H9 (cell line): ENCODE results near the gene BPIFB3. TPM values are rescaled to one million over a fixed set of nuclear protein-coding genes. Genes with fewer than 3 reads are reported as not detected.

Source experiments
- DNase-seq: peaks from one replicate; pipeline ENCODE4 v3.0.0-alpha.2; 2017
- H2AFZ ChIP-seq: one replicate; pipeline ENCODE4 v1.6.1; 2013; ENCODE audit warnings: mild to moderate bottlenecking, low read length, control low read depth, moderate library complexity
- H2AK5ac ChIP-seq: 2 replicates; pipeline ENCODE4 v1.6.1; 2013; ENCODE audit warnings: low read length, control low read depth, mixed read lengths; ENCODE audit not compliant: insufficient read length
- H2BK120ac ChIP-seq: one replicate; pipeline ENCODE4 v1.6.1; 2013; ENCODE audit warnings: low read depth, mild to moderate bottlenecking, low read length, control low read depth, inconsistent platforms; ENCODE audit not compliant: poor library complexity, severe bottlenecking
- H2BK12ac ChIP-seq: 2 replicates; pipeline ENCODE4 v1.6.1; 2013; ENCODE audit warnings: low read length, control low read depth, mixed read lengths, low read depth; ENCODE audit not compliant: insufficient read length
- H2BK15ac ChIP-seq: 2 replicates; pipeline ENCODE4 v1.6.1; 2013; ENCODE audit warnings: low read depth, low read length, control low read depth
- H2BK20ac ChIP-seq: one replicate; pipeline ENCODE4 v1.6.1; 2013; ENCODE audit warnings: low read depth, mild to moderate bottlenecking, low read length, control low read depth, inconsistent platforms; ENCODE audit not compliant: poor library complexity, severe bottlenecking
- H2BK5ac ChIP-seq: 2 replicates; pipeline ENCODE4 v1.6.1; 2013; ENCODE audit warnings: low read length, control low read depth, mixed read lengths; ENCODE audit not compliant: insufficient read length
- H3K14ac ChIP-seq: 2 replicates; pipeline ENCODE4 v1.6.1; 2013; ENCODE audit warnings: low read length, control low read depth; ENCODE audit not compliant: insufficient read depth
- H3K18ac ChIP-seq: 2 replicates; pipeline ENCODE4 v1.6.1; 2013; ENCODE audit warnings: low read depth, mild to moderate bottlenecking, mixed read lengths, low read length, control low read depth; ENCODE audit not compliant: insufficient read length
- H3K23ac ChIP-seq: 2 replicates; pipeline ENCODE4 v1.6.1; 2013; ENCODE audit warnings: low read length, control low read depth, mixed read lengths, low read depth; ENCODE audit not compliant: insufficient read length
- H3K23me2 ChIP-seq: 2 replicates; pipeline ENCODE4 v1.6.1; 2013; ENCODE audit warnings: low read depth, mild to moderate bottlenecking, mixed read lengths, low read length, control low read depth; ENCODE audit not compliant: insufficient read length, poor library complexity, severe bottlenecking
- H3K27ac ChIP-seq: 2 replicates; pipeline ENCODE4 v1.5.1; 2013; ENCODE audit warnings: low read length, control low read depth, mixed read lengths, low read depth; ENCODE audit not compliant: insufficient read length
- H3K27me3 ChIP-seq: 2 replicates; pipeline ENCODE4 v1.6.1; 2013; ENCODE audit warnings: low read length, control low read depth, inconsistent platforms; ENCODE audit not compliant: insufficient read depth
- H3K4ac ChIP-seq: 2 replicates; pipeline ENCODE4 v1.6.1; 2013; ENCODE audit warnings: low read depth, mild to moderate bottlenecking, control low read depth, inconsistent platforms, low read length, moderate library complexity
- H3K4me1 ChIP-seq: 2 replicates; pipeline ENCODE4 v1.6.1; 2013; ENCODE audit warnings: low read length, control low read depth, inconsistent platforms; ENCODE audit not compliant: insufficient read depth
- H3K4me2 ChIP-seq: 2 replicates; pipeline ENCODE4 v1.6.1; 2013; ENCODE audit warnings: low read length, control low read depth, mixed read lengths; ENCODE audit not compliant: insufficient read length, insufficient read depth
- H3K56ac ChIP-seq: 2 replicates; pipeline ENCODE4 v1.6.1; 2013; ENCODE audit warnings: low read depth, mild to moderate bottlenecking, mixed read lengths, low read length, control low read depth; ENCODE audit not compliant: insufficient read length
- H3K79me1 ChIP-seq: 2 replicates; pipeline ENCODE4 v1.6.1; 2013; ENCODE audit warnings: low read depth, mild to moderate bottlenecking, moderate library complexity, low read length, control low read depth, inconsistent platforms; ENCODE audit not compliant: insufficient read depth, poor library complexity, severe bottlenecking
- H3K79me2 ChIP-seq: 2 replicates; pipeline ENCODE4 v1.6.1; 2013; ENCODE audit warnings: low read length, control low read depth, inconsistent platforms; ENCODE audit not compliant: insufficient read depth
- H3K9ac ChIP-seq: 2 replicates; pipeline ENCODE4 v1.6.1; 2013; ENCODE audit warnings: low read length, control low read depth, mixed read lengths; ENCODE audit not compliant: insufficient read length; ENCODE audit errors: extremely low read depth
- H3K9me3 ChIP-seq: one replicate; pipeline ENCODE4 v1.6.1; 2013; ENCODE audit warnings: low read depth, low read length, inconsistent platforms; ENCODE audit not compliant: control insufficient read depth
- H3T11ph ChIP-seq: one replicate; pipeline ENCODE4 v1.6.1; 2013; ENCODE audit warnings: mild to moderate bottlenecking, low read length, control low read depth, inconsistent platforms
- H4K20me1 ChIP-seq: one replicate; pipeline ENCODE4 v1.6.1; 2013; ENCODE audit not compliant: control insufficient read depth, insufficient read length, insufficient read depth
- H4K5ac ChIP-seq: 2 replicates; pipeline ENCODE4 v1.6.1; 2013; ENCODE audit warnings: low read depth, mild to moderate bottlenecking, mixed read lengths, low read length, control low read depth; ENCODE audit not compliant: insufficient read length
- H4K8ac ChIP-seq: replicated peaks from 2 replicates; pipeline ENCODE4 v1.6.1; 2013; ENCODE audit warnings: low read length, control low read depth, mixed read lengths, low read depth; ENCODE audit not compliant: insufficient read length
- H4K91ac ChIP-seq: 2 replicates; pipeline ENCODE4 v1.6.1; 2013; ENCODE audit warnings: low read depth, mild to moderate bottlenecking, moderate library complexity, mixed read lengths, low read length, control low read depth; ENCODE audit not compliant: insufficient read length
- H3K27ac Mint-ChIP-seq, 3 experiments: 2 replicates in 2 of 3; 3 replicates in 1 of 3; pipeline ENCODE4 v1.8.0; 2020 to 2021; ENCODE audit warnings: mixed read lengths in 3 of 3, mild to moderate bottlenecking in 1 of 3, moderate library complexity in 1 of 3
- H3K27me3 Mint-ChIP-seq: 2 replicates; pipeline ENCODE4 v1.8.0; 2021; ENCODE audit warnings: low read depth, mild to moderate bottlenecking, moderate library complexity, mixed read lengths
- H3K36me3 Mint-ChIP-seq, 3 experiments: 2 replicates in 2 of 3; 3 replicates in 1 of 3; pipeline ENCODE4 v1.8.0; 2020 to 2021; ENCODE audit warnings: low read depth in 3 of 3, mixed read lengths in 3 of 3; ENCODE audit not compliant: insufficient read depth in 1 of 3
- H3K4me1 Mint-ChIP-seq, 2 experiments: 2 replicates each; pipeline ENCODE4 v1.8.0; 2020; ENCODE audit warnings: mixed read lengths in 2 of 2
- H3K4me3 Mint-ChIP-seq, 2 experiments: 2 replicates in 1 of 2; 3 replicates in 1 of 2; pipeline ENCODE4 v1.8.0; 2020 to 2021; ENCODE audit warnings: mild to moderate bottlenecking in 2 of 2, mixed read lengths in 2 of 2, moderate library complexity in 1 of 2
- H3K9me3 Mint-ChIP-seq, 2 experiments: 2 replicates in 1 of 2; 3 replicates in 1 of 2; pipeline ENCODE4 v1.8.0; 2020; ENCODE audit warnings: mild to moderate bottlenecking in 2 of 2, mixed read lengths in 2 of 2, moderate library complexity in 1 of 2
- CTCF ChIP-seq: fragments of 200-600 bp; sonication (generic); conservative IDR thresholded peaks from 3 replicates; pipeline ENCODE4 v1.8.0; 2021; ENCODE audit warnings: antibody characterized with exemption, mild to moderate bottlenecking
- WGBS: extraction: QIAGEN DNeasy Blood & Tissue Kit; methylation state at CpG from one replicate; pipeline ENCODE4 v1.1.7; 2013; ENCODE audit warnings: missing lambda C conversion rate, low lambda C conversion rate, mixed read lengths; ENCODE audit not compliant: insufficient read length; ENCODE audit errors: extremely low coverage; 5-methylcytosine and 5-hydroxymethylcytosine counted together
- total RNA-seq: library from RNA; stranded (reverse); gene quantifications from 2 replicates; pipeline ENCODE4 v1.2.1, GENCODE V29; 2021

Gene BPIFB3
- total RNA-seq, 1 experiment from 2014 or later, result not detected

- H3K36me3 Mint-ChIP-seq, result no peaks in the 10 kb centered on the region
Measured at GRCh38 chr20:33072813-33073212, 19.1 kb downstream of the BPIFB3 start.

More at GRCh38 chr20:33072813-33073212, 19.1 kb downstream of the BPIFB3 start:
- WGBS, result no CpG with 5 or more reads among the region's 2 CpGs
- Mint-ChIP-seq H3K27me3 (peaks cover 15% of the 10 kb centered on the region), H3K27ac (no peak overlapping the region), H3K9me3 (no peaks in the 10 kb centered on the region; a peak in 1 of 5 replicates), H3K4me3 (no peak overlapping the region), H3K4me1 (peaks cover 0 to 3% of the 10 kb centered on the region in 2 experiments; a peak in 1 of 4 replicates)
- no peak overlapping the region for H2BK120ac ChIP-seq
- H3K4me1 ChIP-seq, result no peaks in the 10 kb centered on the region
- no peaks in the 10 kb centered on the region for H3K79me1 ChIP-seq
- H3K23me2 ChIP-seq, result no peaks in the 10 kb centered on the region
- H3K27ac ChIP-seq, result no peak overlapping the region
- no peak overlapping the region for H3T11ph ChIP-seq
- no peak overlapping the region for H2BK5ac ChIP-seq
- no peak overlapping the region for H2AK5ac ChIP-seq
- no peak overlapping the region for H2AFZ ChIP-seq
- no peak overlapping the region for H4K91ac ChIP-seq
- no peak overlapping the region for H3K14ac ChIP-seq
- no peaks in the 10 kb centered on the region for H3K9me3 ChIP-seq
- no peak overlapping the region for H3K4me2 ChIP-seq
- no peak overlapping the region for H3K9ac ChIP-seq
- H2BK20ac ChIP-seq, result no peak overlapping the region
- H3K27me3 ChIP-seq, result no peaks in the 10 kb centered on the region
- H4K20me1 ChIP-seq, result peaks cover 2% of the 10 kb centered on the region
- H2BK12ac ChIP-seq, result no peak overlapping the region
- no peak overlapping the region for H4K8ac ChIP-seq
- no peak overlapping the region for H3K23ac ChIP-seq
- H3K18ac ChIP-seq, result no peak overlapping the region
- H3K79me2 ChIP-seq, result no peaks in the 10 kb centered on the region
- H3K56ac ChIP-seq, result no peak overlapping the region
- no peak for DNase-seq
- H2BK15ac ChIP-seq, result no peak overlapping the region
- H4K5ac ChIP-seq, result no peak overlapping the region
- TF ChIP-seq CTCF, result no peak
- no peak overlapping the region for H3K4ac ChIP-seq
